22Rv1 (cell line): ENCODE measurements around the gene PNMA5.

Experiments used
- CTCF ChIP-seq: fragments of 450-650 bp; IDR thresholded peaks from 2 replicates; pipeline ENCODE4 v1.5.1; 2017; ENCODE audit warnings: mild to moderate bottlenecking
- ZFX ChIP-seq: fragments of 450-650 bp; IDR thresholded peaks from 2 replicates; pipeline ENCODE4 v1.6.1; 2017; ENCODE audit warnings: antibody characterized with exemption, borderline replicate concordance

DNA sequence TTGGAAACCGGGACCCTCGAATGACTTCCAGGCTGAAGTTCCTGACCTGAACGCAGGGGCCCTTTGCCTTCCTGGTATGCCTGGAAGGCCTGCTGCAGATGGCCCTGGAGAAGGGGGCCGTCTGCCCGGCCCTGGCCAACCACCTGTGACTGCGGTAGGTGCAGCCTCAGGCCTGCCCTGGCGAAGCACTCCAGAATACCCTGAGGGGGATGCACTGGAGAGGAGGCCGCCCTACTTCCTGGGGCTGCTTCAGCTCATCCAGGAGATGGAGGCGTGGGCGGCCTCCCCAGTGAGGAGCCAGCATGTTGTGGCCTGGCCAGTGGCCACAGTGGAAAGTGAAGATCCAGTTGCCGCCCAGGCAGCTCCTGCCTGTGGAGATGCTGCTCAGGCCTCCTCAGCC is 36.0 kb upstream of the PNMA5 start:
- TF ChIP-seq CTCF (no peak), ZFX (no peak)
